Femur (tissue), 1 donor: Measurements from ENCODE around the gene CFAP97D2.

Source experiments
- DNase-seq: peaks from one replicate; pipeline ENCODE4 v3.0.0-alpha.2; 2017

Gene CFAP97D2

GRCh38 chr13:114200399-114200911 lies 21.4 kb downstream of the CFAP97D2 start:
- DNase-seq = no peak

DNA sequence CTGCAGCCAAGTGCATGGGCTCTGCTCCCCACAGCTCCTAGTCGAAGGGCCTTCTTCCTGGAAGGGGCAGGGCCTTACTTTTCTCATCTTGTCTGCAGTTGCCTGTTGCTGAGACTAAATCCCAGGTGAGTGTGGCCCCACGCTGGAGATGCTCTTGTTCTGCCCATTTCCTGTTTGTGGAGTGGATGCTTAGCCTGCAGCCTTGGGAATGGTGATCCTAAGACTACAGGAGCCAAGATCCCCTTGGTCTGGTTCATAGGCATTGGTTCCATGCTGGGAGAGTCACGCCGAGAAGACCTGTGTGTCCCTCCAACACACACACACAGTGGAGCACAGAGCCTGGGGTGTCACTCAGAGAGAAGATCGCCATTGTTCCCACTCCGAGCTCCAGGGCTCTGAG lies 23.5 kb downstream of the CFAP97D2 start:
- no peak for DNase-seq

DNA sequence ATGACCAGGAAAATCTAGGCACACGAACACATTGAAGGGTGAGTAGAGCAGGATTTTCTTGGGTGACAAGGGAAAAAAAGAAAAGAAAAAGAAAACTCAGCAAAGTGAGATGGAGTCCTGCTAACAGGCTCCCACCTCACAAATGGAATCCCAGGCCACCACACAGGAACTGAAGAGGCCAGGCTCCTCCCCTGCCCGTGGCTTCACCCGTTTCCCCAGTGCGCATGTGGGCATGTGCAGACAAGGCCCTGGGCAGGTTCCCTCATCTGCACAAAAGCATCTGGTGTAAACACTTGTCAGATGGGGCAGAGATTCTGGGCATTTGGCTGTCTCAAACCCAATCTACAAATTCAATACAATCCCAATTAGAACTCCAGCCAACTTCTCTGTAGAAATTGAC lies 24.5 kb downstream of the CFAP97D2 start:
- no peak for DNase-seq

- no peak for DNase-seq
Observed at GRCh38 chr13:114204894-114205293, 25.8 kb downstream of the CFAP97D2 start.

- DNase-seq = no peak
Observed at GRCh38 chr13:114208134-114208533, 29.1 kb downstream of the CFAP97D2 start.

DNA sequence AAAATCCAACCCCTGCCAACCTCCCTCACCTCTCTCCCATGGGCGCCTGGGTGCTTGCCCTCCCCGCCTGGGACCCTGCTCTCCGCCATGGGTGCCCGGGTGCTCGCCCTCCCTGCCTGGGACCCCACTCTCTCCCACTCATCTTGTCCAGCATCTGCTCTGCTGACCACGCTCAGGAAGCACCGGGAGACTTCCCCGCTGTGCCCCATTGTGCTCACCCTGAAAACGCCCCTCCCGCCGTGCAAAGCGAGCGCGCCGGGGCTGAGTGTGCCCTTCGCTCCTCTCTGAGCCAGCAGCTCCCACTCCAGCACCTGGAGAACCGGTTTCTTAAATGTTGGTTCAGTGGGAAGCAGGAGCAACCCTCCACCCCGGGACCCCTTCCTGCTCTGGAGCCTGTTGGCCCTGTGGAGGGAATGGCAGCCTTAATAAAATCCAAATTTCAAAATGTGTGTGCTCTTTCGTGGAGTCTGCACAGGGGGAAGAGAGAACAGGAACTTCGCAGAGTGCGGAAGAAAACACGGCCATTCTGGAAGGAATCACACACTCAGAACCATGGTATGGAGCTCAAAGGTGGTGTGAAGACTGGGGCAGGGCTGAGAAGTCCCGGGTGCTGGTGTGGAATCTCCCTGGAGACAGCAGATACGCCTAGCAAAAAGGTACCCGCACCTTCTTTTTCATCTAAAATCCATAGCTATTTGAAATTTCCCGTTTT lies 32.5 kb downstream of the CFAP97D2 start:
- DNase-seq = no peak

GRCh38 chr13:114212158-114212495 lies 33.1 kb downstream of the CFAP97D2 start:
- DNase-seq = no peak

DNA sequence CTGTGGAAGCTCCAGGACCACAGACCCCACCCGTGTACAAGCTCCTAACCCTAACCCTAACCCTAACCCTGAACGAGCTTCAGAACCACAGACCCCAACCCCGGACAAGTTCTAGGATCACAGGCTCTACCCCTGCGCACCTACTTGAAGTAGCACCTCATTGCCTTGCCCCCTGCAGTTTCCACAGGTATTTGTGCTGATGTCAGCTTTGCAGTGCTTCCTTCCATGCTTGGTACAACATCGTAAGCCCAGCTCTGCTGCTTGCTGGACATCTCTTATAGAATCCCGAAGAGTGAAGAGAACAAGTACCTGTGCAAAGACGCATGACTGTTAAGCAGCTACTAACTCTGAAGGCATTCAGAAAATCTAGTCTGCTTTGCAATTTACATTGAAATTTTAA lies 34.9 kb downstream of the CFAP97D2 start:
- no peak for DNase-seq

- no peak for DNase-seq
Observed at GRCh38 chr13:114219392-114219791, 40.3 kb downstream of the CFAP97D2 start.

DNA sequence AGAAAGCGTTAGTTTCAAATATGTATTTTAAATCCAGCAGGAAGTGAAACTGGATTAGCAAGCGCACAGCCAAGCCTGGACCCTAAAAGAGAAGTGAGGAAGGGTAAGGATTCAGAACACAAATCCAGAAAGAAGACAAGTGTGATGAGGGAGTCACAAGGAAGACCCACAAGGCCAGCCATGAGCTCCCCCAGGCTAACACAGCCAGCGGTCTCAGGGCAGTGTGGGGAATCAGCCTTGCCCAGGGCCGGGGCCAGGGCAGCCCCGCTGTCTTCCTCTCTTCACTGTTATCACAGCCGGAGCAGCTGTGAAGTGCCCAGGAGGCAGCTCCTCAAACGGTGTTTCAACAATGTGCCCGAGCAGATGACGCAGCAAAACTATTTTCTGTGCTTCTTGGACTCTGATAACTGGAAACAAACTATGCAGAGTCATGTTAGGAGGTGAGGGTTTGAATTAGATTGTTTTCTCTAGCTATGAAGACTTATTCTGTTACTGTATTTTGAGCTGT lies 43.5 kb downstream of the CFAP97D2 start:
- peak; percentile 40 for DNase-seq

GRCh38 chr13:114224201-114224600 lies 45.1 kb downstream of the CFAP97D2 start:
- DNase-seq = no peak

DNA sequence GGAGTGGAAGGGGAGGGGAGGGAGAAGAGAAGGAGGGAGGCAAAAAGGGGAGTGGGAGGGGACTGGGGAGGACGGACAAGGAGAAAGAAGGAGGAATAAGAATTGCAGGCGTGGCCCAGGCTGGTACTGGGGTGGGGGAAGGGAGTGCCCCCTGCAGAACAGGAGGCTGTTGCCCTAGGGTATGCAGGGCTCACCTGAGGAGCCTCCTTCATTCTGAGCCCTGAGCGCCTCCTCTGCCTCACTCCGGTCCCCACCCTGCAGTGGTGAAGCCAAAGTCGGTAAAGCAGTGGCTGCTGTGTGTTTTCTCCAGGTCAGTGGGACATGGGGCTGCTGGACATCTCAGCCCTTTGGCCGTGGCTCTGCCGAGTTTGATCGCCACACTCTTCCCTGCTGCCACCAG lies 46.6 kb downstream of the CFAP97D2 start:
- DNase-seq = no peak

GRCh38 chr13:114226088-114226487 lies 47.0 kb downstream of the CFAP97D2 start:
- no peak for DNase-seq

DNA sequence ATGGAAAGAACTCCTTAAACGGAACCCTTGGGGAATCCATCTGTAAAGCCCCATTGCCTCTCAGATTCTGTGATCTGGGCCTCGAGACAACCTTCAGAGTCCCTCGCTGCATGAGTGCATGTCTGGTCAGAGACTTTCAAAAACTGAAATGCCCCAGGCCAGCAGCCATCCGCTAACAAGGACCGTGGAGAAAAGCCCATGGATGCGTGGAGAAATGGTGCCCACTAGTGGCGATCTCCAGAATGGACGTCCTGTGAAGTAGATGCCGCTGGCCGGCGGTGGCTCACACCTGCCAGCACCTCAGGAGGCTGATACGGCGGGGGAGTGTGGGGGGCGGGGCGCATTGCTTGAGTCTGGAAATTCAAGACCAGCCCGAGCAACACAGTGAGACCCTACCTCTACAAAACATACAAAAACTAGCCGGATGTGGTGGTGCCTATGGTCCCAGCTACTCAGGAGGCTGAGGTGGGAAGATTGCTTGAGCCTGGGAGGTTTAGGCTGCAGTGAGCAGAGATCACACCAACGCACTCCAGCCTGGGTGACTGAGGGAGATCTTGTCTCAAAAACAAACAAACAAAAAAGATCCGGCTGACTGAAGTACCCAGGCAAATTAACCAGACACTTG lies 47.8 kb downstream of the CFAP97D2 start:
- DNase-seq = peak; percentile 89

DNA sequence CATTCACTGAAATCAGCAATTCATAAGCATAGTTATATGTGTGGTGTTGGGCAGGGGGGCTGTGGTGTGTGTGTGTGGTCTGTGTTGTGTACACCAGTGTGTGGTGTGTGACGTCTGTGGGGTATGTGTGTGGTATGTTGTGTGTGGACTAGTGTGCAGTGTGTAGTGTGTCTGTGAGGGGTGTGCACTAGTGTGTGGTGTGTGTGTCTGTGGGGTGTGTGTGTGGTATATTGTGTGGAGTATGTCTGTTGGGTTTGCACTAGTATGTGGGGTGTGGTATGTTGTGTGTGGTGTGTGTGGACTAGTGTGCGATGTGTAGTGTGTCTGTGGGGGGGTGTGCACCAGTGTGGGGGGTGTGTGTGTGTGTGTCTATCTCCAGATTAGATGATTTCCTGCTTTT lies 48.5 kb downstream of the CFAP97D2 start:
- DNase-seq = no peak

DNA sequence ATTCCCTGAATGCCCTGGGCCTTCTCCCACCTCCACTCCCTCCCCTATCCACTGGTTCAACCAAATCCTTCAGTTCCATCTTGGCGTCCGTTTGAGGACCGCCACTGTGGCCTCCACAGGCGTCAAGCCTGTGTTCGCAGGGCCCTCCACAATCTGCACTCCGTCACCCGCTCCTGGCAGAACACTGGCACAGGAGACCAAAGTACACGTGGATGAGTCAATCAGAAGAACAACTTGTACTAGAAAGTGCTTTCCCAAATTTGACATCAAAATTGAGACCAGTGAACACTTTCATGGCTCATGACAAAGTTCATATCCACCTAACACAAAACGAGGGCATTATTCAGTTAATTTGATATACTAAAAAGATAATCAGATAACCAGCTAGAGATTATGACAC lies 49.1 kb downstream of the CFAP97D2 start:
- no peak for DNase-seq

GRCh38 chr13:114229506-114229905 lies 50.4 kb downstream of the CFAP97D2 start:
- no peak for DNase-seq

DNA sequence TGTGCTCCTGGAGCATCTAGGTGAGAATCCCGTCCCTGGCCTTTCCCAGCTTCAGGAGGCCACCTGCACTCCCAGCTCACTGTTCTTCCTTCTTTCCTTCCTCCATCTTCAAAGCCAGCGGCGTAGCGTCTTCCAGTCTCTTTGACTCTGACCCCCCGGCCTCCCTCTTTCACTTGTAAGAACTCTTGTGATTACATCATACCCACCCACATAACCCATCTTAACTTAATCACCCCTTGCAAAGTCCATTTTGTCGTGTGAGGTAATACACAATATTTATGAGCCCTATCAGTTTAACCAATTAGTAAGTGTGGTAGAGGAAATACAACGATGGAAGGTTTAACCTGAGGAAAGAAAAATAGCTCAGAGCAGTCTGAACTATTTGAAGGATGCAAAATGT lies 51.1 kb downstream of the CFAP97D2 start:
- DNase-seq = no peak

- no peak for DNase-seq
Observed at GRCh38 chr13:114230575-114230974, 51.5 kb downstream of the CFAP97D2 start.

- DNase-seq = no peak
Observed at GRCh38 chr13:114231886-114232285, 52.8 kb downstream of the CFAP97D2 start.

DNA sequence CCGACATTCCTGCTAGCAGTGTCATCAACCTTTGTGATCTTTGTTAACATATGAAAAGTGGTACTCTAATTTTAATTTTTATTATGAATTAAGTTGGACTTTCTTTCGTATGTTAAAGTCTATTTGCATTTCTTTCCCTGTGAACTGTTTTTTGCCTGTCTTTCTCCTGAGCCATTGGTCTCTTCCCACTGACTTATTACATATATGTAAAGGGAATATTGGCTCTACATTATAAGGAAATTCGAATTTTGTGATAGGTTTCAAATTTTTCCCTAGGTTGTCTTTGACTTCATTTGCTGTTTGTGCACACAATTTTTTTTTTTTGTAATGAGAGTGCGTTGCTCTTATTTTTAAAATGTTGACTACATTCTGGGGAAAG lies 55.2 kb downstream of the CFAP97D2 start:
- DNase-seq = no peak

- peak; percentile 94 for DNase-seq
Observed at GRCh38 chr13:114234645-114235421, 55.8 kb downstream of the CFAP97D2 start, which contains the start of gene CDC16. TSS of gene CDC16 (plus strand) at chr13:114234897. CDS start at chr13:114235085, 188 bp downstream.

GRCh38 chr13:114235697-114236096 lies 56.6 kb downstream of the CFAP97D2 start:
- no peak for DNase-seq

- no peak for DNase-seq
Observed at GRCh38 chr13:114236227-114236626, 57.2 kb downstream of the CFAP97D2 start.
